GM11168 (cell line): ENCODE measurements around the gene LRRC72.
"Not testable (repeated sequence)": the region's sequence is repeated elsewhere in the genome, so short reads cannot be mapped to it uniquely, and the experiment has no call there.

Experiments
- in situ Hi-C: fragments of 300-500 bp; cut with MboI; formaldehyde crosslinking; loops from one replicate; pipeline ENCODE4 v1.12.0; 2022; ENCODE audit warnings: low sequenced_read_pairs; ENCODE audit not compliant: unreplicated experiment

LRRC72 gene

GRCh38 chr7:16564023-16564380 lies 37.4 kb downstream of the LRRC72 start:
- in situ Hi-C loops, result loop anchor here (25.0 kb wide), 1 partner anchor 477 kb away; no protein-coding TSS in a partner anchor

- in situ Hi-C loops, result loop anchor here (25.0 kb wide), 1 partner anchor 478 kb away; no protein-coding TSS in a partner anchor
These were observed 38.3 kb downstream of the LRRC72 start for GRCh38 chr7:16564909-16565426.

DNA sequence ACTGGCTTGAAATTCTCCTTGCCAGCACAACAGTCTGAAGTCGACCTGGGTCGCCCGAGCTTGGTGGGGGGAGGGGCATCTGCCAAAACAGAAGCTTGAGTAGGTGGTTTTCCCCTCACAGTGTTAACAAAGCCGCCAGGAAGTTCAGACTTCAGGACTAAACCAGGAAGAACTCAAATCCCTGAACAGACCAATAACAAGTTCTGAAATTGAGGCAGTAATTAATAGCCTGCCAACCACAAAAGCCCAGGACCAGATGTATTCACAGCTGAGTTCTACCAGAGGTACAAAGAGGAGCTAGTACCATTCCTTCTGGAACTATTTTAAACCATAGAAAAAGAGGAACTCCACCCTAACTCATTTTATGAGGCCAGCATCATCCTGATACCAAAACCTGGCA lies 45.3 kb downstream of the LRRC72 start:
- in situ Hi-C loops, result loop anchor here (25.0 kb wide), 1 partner anchor 485 kb away; no protein-coding TSS in a partner anchor

GRCh38 chr7:16579216-16579615 lies 52.6 kb downstream of the LRRC72 start:
- in situ Hi-C loops, result no loop called here

GRCh38 chr7:16581286-16581685 lies 54.7 kb downstream of the LRRC72 start:
- in situ Hi-C loops, result no loop called here

GRCh38 chr7:16583834-16584233 lies 57.2 kb downstream of the LRRC72 start:
- in situ Hi-C loops, result no loop called here

- in situ Hi-C loops, result no loop called here
These were observed 58.9 kb downstream of the LRRC72 start for GRCh38 chr7:16585540-16585939.

DNA sequence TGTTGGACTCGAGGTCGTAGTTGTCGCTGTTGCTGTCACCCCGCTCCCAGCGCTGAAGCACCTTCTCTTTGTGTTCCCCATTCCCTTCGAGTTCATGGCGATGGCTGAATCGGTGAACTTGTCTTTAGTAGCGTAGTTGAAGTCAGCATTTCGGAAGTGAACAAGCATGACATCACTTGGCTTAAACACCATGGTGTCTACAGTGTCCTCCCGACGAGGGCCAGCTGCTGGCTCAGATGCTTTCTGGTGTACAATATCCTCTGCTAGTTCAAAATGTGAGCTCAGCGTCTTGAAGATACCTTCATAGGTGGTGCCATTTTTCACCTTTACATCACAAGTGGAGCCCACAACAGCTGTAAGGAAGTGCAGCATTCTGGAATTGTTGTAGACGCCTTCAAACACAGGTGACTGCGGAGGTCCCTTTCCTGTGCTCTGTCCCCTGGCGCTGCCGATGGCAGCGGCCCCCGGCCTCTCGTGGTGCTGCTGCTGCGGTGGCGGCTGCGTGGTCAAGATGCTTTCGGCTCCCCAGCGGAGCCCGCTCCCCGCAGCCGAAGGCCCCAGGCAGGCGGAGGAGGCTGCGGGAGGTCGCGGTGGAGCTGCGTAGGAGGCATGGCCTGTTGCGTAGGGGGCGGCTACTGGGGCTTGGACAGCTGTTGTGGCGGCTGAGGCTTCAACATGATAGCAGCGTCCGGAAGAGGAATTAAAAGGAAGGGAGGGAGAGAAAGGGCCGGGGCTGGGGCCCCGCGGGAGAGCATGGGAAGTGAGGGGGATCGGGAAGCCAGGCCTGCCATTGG lies 59.7 kb downstream of the LRRC72 start:
- in situ Hi-C loops, result no loop called here

DNA sequence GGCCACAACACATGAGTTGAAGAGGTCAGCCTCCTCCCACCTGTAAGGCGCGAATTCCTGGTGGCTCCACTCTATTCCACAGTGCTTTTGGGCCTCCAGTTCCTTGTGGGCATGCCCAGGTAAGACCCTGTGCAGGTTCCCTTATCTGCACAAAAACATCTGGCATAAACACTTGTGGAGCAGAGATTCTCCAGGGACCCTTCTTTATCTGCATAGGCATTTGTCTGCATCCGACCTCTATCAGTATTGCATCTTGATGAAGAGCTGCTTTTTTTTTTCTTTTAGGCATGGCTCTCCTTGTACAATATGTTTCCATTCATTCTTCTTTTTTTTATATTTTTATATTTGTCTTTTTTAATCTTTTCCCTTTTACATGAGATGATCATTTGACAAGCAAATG lies 60.5 kb downstream of the LRRC72 start:
- in situ Hi-C loops, result no loop called here

DNA sequence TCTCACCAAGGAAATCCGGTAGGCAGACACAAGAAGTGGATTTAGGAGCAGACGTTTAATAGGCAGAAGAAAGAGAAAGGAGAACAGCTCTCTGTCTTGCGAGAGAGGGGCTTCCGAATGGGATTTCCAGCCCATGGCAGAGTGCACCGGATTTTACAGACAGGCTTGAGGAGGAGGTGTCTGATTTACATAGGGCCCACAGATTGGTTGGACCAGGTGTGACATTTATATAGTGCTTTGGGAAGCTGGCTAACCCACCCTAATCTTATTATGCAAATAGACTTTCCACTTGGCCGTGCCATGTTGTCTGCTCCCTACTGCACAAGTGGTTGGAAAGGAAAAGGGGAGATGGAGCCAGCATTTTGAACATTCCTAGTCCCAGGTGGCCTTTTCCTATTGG lies 61.2 kb downstream of the LRRC72 start:
- in situ Hi-C loops, result no loop called here

DNA sequence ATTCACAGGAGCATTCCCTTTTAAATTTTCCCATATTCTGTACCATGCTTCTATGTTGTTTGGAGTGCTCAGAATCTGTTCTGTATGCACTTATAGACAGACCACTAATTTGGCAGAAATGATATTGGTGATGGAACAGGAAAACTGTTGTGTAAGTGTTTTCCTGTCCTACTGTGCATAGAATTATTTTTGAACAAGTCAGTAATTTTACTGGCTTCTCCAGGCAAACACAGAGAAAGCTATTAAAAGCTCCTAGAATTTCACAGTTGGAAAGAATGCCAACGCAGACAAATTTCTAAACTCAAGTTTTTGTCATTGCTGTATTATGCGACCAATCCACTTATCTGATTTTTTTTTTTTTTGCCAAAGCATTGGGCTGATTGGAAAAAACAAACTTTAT lies 63.3 kb downstream of the LRRC72 start:
- in situ Hi-C loops, result no loop called here

DNA sequence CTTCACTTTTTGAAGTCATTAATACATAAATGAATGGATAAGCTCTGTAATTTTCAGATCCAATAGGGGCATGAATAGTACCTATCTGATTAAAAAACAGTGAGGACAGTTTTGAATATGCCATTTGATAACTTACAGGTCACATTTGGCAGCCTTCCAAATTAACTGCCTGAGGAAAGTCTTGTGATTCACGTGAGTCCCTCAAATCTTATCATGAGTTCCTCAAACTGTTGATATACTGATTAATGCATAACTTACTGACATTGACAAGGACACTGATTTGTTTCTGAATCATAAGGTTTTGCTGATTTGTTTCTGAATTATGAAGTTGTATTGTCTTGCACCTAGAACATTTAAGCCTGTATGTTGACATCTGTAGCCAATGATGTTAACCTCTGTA lies 63.8 kb downstream of the LRRC72 start:
- in situ Hi-C loops, result no loop called here

DNA sequence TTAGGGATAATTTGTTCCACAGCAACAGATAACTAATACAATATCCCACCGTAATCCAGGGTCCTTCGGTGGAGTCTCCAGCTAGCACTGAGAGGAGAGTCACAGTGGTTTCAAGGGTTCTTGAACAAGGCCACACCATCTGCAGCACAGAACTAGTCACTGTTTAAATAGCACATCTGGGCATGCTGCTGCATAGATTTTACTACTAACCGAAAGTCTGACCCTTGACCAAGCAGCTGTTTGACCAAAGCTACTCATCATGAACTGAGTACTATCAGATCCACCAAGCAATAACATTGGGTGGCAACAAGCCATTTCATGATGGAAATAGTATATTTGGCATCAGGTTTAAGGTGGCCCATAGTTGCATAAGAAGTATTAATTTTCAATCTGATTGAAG lies 65.8 kb downstream of the LRRC72 start:
- in situ Hi-C loops, result no loop called here

DNA sequence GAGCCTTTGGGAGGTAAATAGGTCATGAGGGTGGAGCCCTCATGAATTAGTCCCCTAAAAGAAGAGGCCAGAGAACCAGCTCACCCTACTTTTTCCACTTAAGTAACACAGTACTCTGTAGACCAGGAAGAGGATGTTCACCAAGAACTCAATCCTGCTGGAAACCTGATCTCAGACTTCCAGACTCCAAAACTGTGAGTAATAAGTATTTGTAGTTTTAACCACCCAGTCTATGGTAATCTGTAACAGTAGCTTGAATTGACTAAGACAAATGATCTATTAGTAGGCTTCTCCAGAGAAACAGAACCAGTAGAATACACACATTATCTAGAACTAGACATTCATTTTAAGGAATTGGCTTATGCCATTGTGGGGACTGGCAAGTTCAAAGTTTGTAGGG lies 67.4 kb downstream of the LRRC72 start:
- in situ Hi-C loops, result no loop called here

DNA sequence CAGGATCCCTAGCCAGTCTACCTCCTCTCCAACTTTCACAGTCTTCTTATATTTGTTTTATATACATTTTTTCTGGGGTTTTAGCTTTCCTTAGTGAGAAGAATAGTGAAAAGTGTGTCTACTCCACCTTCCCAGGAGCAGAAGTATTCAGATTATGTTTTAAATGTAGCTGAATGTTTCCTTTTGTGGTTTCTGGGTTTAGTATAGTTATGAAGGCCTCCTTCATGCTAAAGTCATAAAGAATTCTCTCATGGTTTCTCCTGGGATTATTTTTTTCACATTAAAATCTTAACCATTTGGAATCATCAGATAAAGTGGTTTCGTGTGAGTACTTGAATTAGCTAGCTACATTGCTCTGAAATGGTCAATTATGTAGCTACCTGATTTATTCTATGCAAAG lies 68.1 kb downstream of the LRRC72 start:
- in situ Hi-C loops, result no loop called here

DNA sequence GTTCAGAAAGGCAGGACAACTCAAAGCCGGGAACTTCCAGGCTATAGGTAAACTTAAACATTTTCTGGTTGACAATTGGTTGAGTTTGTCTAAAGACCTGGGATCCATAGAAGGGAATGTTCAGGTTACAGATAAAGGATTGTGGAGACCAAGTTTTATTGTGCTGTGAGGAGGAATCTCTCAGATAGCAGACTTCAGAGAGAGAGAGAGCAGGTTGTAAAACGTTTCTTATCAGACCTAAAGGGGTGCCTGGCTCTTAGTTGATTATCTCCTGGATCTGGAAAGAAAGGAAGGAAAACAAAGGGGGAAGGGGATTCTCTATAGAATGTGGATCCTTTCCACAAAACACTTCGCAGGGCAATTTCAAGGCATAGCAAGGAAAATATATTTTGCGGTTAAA lies 69.0 kb downstream of the LRRC72 start:
- in situ Hi-C loops, result not testable (repeated sequence)

GRCh38 chr7:16598015-16598414 lies 71.4 kb downstream of the LRRC72 start:
- in situ Hi-C loops, result no loop called here

GRCh38 chr7:16599860-16600259 lies 73.2 kb downstream of the LRRC72 start:
- in situ Hi-C loops, result no loop called here

DNA sequence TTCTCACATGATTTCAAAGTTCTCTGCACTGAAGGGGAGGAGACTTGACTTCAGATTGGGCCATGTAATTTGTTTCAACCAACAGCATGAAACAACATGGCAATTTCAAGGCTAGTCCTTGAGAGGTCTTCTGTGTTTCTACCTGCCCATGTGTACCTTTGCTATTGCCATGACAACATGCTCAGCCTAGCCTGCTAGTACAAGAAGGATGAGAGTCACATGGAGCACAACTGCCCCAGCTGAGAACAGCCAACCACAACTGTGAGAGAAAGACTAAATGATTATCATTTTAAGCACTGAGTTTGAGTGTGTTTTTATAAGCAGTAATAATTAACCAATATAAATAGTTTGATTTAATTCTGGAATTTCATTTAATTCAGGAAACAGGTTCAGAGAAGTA lies 77.0 kb downstream of the LRRC72 start:
- in situ Hi-C loops, result no loop called here

DNA sequence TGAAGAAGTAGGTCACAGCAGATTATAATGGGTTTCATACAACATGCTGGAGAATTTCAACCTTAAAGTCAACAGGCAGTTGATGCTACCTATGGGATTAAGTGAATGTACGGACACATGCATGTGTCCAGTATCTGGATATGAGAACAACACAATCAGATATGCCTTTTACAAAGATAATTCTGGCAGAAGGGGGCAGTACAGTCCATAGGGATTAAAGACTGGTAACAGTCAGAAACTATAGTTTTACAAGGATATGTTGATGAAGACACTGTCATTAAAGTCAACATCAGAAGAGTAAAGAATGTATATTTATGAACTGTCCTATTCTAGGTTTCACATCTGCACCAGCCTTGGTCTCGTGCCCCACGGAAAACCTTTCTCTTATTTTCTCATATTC lies 77.4 kb downstream of the LRRC72 start:
- in situ Hi-C loops, result no loop called here

DNA sequence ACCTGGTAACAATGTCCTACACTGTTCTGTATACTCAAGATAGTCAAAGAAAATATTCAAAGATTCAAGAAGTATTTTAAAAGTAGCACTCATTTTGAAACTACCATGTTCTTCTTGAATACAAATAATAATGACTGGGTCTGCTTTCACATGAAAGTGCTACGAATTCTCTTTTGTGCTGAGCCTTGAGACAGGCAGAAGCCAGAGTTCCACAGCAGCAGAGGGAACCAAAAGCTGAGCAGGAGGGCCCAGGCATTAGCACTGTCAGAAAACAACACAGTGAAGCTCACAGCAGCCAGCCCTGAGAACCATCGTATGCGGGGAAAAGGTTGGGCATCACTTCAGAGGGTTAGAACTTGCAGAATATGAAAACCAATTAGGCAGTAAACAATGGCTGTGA lies 80.1 kb downstream of the LRRC72 start:
- in situ Hi-C loops, result no loop called here

DNA sequence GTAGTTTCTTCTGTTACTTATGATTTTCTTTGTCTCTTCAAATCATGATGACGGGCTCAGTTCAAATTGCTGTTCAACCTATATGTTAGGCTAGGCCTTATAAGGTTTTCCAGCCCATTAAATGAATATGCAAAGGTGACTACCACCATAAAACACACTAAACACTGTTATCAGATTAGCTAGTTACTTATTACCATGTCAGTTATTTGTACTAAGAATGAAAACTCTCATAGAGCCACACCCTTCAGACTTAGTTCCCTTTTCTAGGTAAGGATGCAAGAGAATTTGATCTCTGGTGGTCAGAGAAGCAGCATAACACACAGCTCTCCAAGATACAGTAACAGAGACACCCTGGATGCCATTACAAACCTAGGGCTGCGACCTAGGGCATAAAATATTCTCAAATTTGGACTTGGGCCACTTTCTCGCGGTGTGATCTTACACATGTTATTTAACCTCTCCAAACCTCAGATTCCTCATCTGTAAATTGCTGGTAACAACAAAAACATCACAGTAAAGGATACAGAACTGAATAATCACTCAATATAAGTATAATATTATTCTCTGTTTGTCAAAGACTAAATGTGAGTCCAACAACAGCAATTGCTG lies 83.3 kb downstream of the LRRC72 start:
- in situ Hi-C loops, result no loop called here
